ENCODE results near the gene MLIP. TPM values are rescaled to one million over a fixed set of nuclear protein-coding genes. Genes with fewer than 3 reads are reported as not detected.

MLIP gene
- total RNA-seq, 5 donors from 2014 or later (not counting 1 experiment from before 2014, with no cell fraction given): not detected

DNA sequence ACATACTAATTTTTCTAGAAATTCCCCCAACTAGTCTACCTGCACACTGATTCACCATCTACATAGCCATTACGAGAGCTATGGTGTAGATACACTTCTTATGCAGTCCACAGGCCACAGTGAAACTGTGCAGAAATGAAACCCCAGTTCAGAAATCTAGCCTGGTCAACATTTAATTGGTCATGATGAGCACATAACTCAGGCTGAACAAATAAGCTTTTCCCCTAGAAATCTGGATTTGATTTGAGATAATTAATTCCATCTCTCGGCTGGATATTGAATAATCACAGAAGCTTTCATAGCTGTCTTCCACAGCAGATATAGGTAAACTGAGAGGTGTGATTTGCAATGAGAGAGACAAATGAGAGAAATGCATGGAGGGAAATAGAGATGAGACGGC lies 174.4 kb downstream of the MLIP start:
- 100% methylated on average over 1 of the region's 3 CpGs for WGBS (ENCODE audit: insufficient coverage)
- ATAC-seq (replicated peaks in 1 of 4): no peak
- Histone ChIP-seq H3K27ac (ENCODE audit: low read length) (no peak overlapping the region), H3K4me1 (ENCODE audit: control insufficient read depth in 1 of 2, extremely low read depth in 1 of 2, insufficient read depth in 2 of 2, low read length in 2 of 2) (no peaks in the 10 kb centered on the region), H3K27me3 (replicated peaks in 1 of 2; ENCODE audit: control insufficient read depth in 2 of 2, extremely low read depth in 1 of 2, insufficient read depth in 2 of 2, low read length in 1 of 2) (no peaks in the 10 kb centered on the region), H3K4me3 (ENCODE audit: control insufficient read depth in 1 of 2, extremely low read depth in 1 of 2, low read length in 1 of 2) (no peak overlapping the region), H3K36me3 (ENCODE audit: control insufficient read depth in 2 of 2, extremely low read depth in 1 of 2, insufficient read depth in 1 of 2, low read length in 1 of 2) (no peaks in the 10 kb centered on the region), H3K9me3 (no peaks in the 10 kb centered on the region)
- ChIA-PET CTCF (interaction anchor here in 1 of 2 donors (0.6 kb wide), 1 partner anchor 19 kb away, joined by 3 read pairs; no protein-coding TSS in a partner anchor), POLR2A (interaction anchor here in 1 of 2 donors (0.6 kb wide), 1 partner anchor 29 kb away, joined by 6 read pairs; no protein-coding TSS in a partner anchor)
- Mint-ChIP-seq H3K9me3 (peaks cover 0 to 14% (median 9%) of the 10 kb centered on the region in 3 donors), H3K36me3 (no peaks in the 10 kb centered on the region), H3K27ac (no peak overlapping the region), H3K27me3 (no peaks in the 10 kb centered on the region), H3K4me1 (no peaks in the 10 kb centered on the region), H3K4me3 (no peak overlapping the region)
- no peak for DNase-seq

DNA sequence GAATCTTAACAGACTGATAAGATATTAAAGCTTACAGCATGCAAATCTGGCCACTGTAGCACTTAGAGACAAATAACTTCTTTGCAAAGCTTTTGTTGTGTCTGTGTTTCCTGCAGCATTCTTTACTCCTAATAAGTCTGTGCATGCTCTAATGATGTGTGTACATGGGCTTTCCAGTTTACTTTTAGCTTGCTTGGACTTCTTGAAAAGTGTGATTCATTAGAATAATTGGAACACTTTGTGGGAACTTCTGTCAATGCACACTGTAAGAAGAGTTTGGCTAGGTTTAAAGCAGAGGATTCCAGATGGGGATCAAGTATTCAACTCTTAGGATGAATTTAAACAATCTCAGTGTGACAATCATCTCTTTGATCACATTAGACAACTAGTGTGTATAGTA lies 174.9 kb downstream of the MLIP start:
- H3K27me3 ChIP-seq (replicated peaks in 1 of 2; ENCODE audit: control insufficient read depth in 2 of 2, extremely low read depth in 1 of 2, insufficient read depth in 2 of 2, low read length in 1 of 2): no peaks in the 10 kb centered on the region
- Mint-ChIP-seq H3K4me3 (no peak overlapping the region), H3K4me1 (no peaks in the 10 kb centered on the region), H3K9me3 (peaks cover 2 to 14% (median 9%) of the 10 kb centered on the region in 3 donors), H3K27me3 (no peaks in the 10 kb centered on the region), H3K27ac (no peak overlapping the region), H3K36me3 (no peaks in the 10 kb centered on the region)
- ChIA-PET POLR2A (no interaction called here), CTCF (no interaction called here)
- H3K27ac ChIP-seq (ENCODE audit: low read length): no peak overlapping the region
- H3K9me3 ChIP-seq: no peaks in the 10 kb centered on the region
- H3K4me3 ChIP-seq (ENCODE audit: control insufficient read depth in 1 of 2, extremely low read depth in 1 of 2, low read length in 1 of 2): no peak overlapping the region
- no peak for ATAC-seq (replicated peaks in 1 of 4)
- no peaks in the 10 kb centered on the region for H3K4me1 ChIP-seq (ENCODE audit: control insufficient read depth in 1 of 2, extremely low read depth in 1 of 2, insufficient read depth in 2 of 2, low read length in 2 of 2)
- no peak for DNase-seq
- H3K36me3 ChIP-seq (ENCODE audit: control insufficient read depth in 2 of 2, extremely low read depth in 1 of 2, insufficient read depth in 1 of 2, low read length in 1 of 2): no peaks in the 10 kb centered on the region

DNA sequence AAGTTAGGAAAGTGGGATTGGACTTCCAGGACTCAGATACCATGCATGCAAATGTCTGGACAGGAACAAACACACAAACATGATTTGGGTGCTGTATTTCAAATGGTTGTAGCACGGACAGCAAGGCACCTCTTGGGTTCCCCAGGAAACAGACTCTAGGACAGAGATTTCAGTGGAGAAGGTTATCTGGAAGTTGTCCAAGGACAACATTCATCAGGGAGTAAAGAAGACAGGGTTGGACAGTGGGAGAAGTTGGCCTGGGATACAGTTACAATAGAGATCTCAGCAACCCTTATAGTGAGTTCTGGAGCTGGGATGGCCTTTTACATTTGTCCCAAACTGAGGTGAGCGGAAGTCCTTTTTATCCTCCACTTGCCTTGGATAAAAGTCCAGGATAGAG lies 177.2 kb downstream of the MLIP start:
- Histone ChIP-seq H3K4me1 (ENCODE audit: control insufficient read depth in 1 of 2, extremely low read depth in 1 of 2, insufficient read depth in 2 of 2, low read length in 2 of 2) (no peaks in the 10 kb centered on the region), H3K27ac (ENCODE audit: low read length) (no peak overlapping the region), H3K9me3 (no peaks in the 10 kb centered on the region), H3K36me3 (ENCODE audit: control insufficient read depth in 2 of 2, extremely low read depth in 1 of 2, insufficient read depth in 1 of 2, low read length in 1 of 2) (no peaks in the 10 kb centered on the region), H3K4me3 (ENCODE audit: control insufficient read depth in 1 of 2, extremely low read depth in 1 of 2, low read length in 1 of 2) (no peak overlapping the region), H3K27me3 (replicated peaks in 1 of 2; ENCODE audit: control insufficient read depth in 2 of 2, extremely low read depth in 1 of 2, insufficient read depth in 2 of 2, low read length in 1 of 2) (no peaks in the 10 kb centered on the region)
- Mint-ChIP-seq H3K9me3 (peaks cover 6 to 11% (median 9%) of the 10 kb centered on the region in 3 donors), H3K36me3 (no peaks in the 10 kb centered on the region), H3K4me1 (no peaks in the 10 kb centered on the region), H3K27me3 (no peaks in the 10 kb centered on the region), H3K4me3 (no peak overlapping the region), H3K27ac (no peak overlapping the region)
- DNase-seq: no peak
- POLR2A ChIA-PET: no interaction called here
- CTCF ChIA-PET: no interaction called here
- WGBS (ENCODE audit: insufficient coverage): 92% methylated on average over 1 of the region's 2 CpGs
- ATAC-seq (replicated peaks in 1 of 4): no peak

DNA sequence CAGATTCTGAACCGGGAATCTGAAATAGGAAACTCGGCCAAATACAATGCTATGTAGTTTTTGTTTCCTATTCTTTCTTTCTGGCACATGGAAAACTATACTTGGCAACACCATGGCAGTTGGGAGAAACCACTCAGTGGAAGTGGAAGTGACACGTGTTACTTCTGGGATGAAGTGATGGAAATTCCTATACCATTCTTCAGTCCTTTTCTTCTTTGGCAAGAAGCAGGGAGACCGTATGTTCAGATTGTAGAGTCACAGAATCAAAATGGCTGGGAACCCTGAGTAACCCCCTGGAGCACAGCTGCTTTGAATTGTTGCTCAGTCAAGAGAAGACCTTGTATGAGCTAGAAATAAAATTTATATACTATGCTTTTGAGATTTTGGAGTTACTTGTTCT lies 178.2 kb downstream of the MLIP start:
- Mint-ChIP-seq H3K4me1 (no peaks in the 10 kb centered on the region), H3K4me3 (no peak overlapping the region), H3K36me3 (no peaks in the 10 kb centered on the region), H3K27me3 (no peaks in the 10 kb centered on the region), H3K27ac (no peak overlapping the region), H3K9me3 (peaks cover 6 to 11% (median 7%) of the 10 kb centered on the region in 3 donors)
- CTCF ChIA-PET: no interaction called here
- no peak for DNase-seq
- Histone ChIP-seq H3K27ac (ENCODE audit: low read length) (no peak overlapping the region), H3K9me3 (no peaks in the 10 kb centered on the region), H3K4me3 (ENCODE audit: control insufficient read depth in 1 of 2, extremely low read depth in 1 of 2, low read length in 1 of 2) (no peak overlapping the region), H3K36me3 (ENCODE audit: control insufficient read depth in 2 of 2, extremely low read depth in 1 of 2, insufficient read depth in 1 of 2, low read length in 1 of 2) (no peaks in the 10 kb centered on the region), H3K27me3 (replicated peaks in 1 of 2; ENCODE audit: control insufficient read depth in 2 of 2, extremely low read depth in 1 of 2, insufficient read depth in 2 of 2, low read length in 1 of 2) (no peaks in the 10 kb centered on the region), H3K4me1 (ENCODE audit: control insufficient read depth in 1 of 2, extremely low read depth in 1 of 2, insufficient read depth in 2 of 2, low read length in 2 of 2) (no peaks in the 10 kb centered on the region)
- POLR2A ChIA-PET: no interaction called here
- ATAC-seq (replicated peaks in 1 of 4): no peak
- no CpG with 5 or more reads among the region's 4 CpGs for WGBS (ENCODE audit: insufficient coverage)

DNA sequence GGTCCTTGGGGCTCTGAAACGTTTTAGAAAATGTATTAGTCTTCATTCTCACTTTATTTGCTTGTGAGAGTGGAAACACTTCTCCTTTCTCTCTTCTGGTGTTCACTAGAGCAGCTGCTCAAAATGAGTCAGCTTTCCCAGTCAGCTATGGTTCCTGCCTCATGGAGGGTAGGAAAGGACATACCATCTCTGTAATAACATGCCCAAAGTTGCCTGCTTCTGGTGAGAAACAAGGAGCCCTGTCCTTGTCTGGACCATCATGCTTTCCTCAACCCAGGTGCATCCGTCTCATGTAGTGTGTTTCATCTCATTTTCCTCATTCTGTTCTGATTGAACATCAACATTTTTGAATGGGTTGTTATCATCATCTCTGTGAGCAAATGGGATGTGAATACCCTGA lies 179.9 kb downstream of the MLIP start:
- Histone ChIP-seq H3K27me3 (replicated peaks in 1 of 2; ENCODE audit: control insufficient read depth in 2 of 2, extremely low read depth in 1 of 2, insufficient read depth in 2 of 2, low read length in 1 of 2) (no peaks in the 10 kb centered on the region), H3K27ac (ENCODE audit: low read length) (no peak overlapping the region), H3K9me3 (no peaks in the 10 kb centered on the region), H3K4me3 (ENCODE audit: control insufficient read depth in 1 of 2, extremely low read depth in 1 of 2, low read length in 1 of 2) (no peak overlapping the region), H3K36me3 (ENCODE audit: control insufficient read depth in 2 of 2, extremely low read depth in 1 of 2, insufficient read depth in 1 of 2, low read length in 1 of 2) (no peaks in the 10 kb centered on the region), H3K4me1 (ENCODE audit: control insufficient read depth in 1 of 2, extremely low read depth in 1 of 2, insufficient read depth in 2 of 2, low read length in 2 of 2) (no peaks in the 10 kb centered on the region)
- DNase-seq: no peak
- no peaks in the 10 kb centered on the region for H3K27me3 Mint-ChIP-seq
- POLR2A ChIA-PET: no interaction called here
- H3K4me1 Mint-ChIP-seq: no peaks in the 10 kb centered on the region
- H3K27ac Mint-ChIP-seq: no peak overlapping the region
- CTCF ChIA-PET: no interaction called here
- H3K9me3 Mint-ChIP-seq: peaks cover 0 to 13% (median 7%) of the 10 kb centered on the region in 3 donors
- H3K36me3 Mint-ChIP-seq: no peaks in the 10 kb centered on the region
- WGBS (ENCODE audit: insufficient coverage): no CpG with 5 or more reads among the region's 2 CpGs
- no peak for ATAC-seq (replicated peaks in 1 of 4)
- no peak overlapping the region for H3K4me3 Mint-ChIP-seq

DNA sequence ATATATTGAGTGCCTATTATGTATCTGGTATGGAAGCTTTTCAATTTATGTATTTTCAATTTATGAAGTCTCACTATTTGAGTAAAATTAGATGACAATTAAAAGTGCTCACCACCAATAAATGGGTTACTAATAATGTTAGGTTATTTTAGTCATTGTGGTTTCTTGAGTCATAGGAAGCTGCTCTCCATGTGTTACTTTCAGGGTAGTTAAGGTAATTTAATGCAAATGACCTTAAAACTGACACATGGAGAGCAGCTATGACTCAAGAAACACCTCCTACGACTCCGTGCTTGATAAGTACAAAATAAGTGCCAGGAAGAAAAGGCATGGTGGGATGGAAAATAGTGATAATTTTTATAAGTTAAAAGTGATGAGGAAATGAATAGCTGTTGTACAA lies 180.5 kb downstream of the MLIP start:
- Mint-ChIP-seq H3K4me1 (no peaks in the 10 kb centered on the region), H3K4me3 (no peak overlapping the region), H3K27ac (no peak overlapping the region), H3K9me3 (peaks cover 0 to 15% (median 8%) of the 10 kb centered on the region in 3 donors), H3K36me3 (no peaks in the 10 kb centered on the region), H3K27me3 (no peaks in the 10 kb centered on the region)
- H3K27me3 ChIP-seq (replicated peaks in 1 of 2; ENCODE audit: control insufficient read depth in 2 of 2, extremely low read depth in 1 of 2, insufficient read depth in 2 of 2, low read length in 1 of 2): no peaks in the 10 kb centered on the region
- POLR2A ChIA-PET: no interaction called here
- no peaks in the 10 kb centered on the region for H3K36me3 ChIP-seq (ENCODE audit: control insufficient read depth in 2 of 2, extremely low read depth in 1 of 2, insufficient read depth in 1 of 2, low read length in 1 of 2)
- H3K4me3 ChIP-seq (ENCODE audit: control insufficient read depth in 1 of 2, extremely low read depth in 1 of 2, low read length in 1 of 2): no peak overlapping the region
- ATAC-seq (replicated peaks in 1 of 4) (no peak), DNase-seq (no peak)
- H3K9me3 ChIP-seq: no peaks in the 10 kb centered on the region
- CTCF ChIA-PET: no interaction called here
- no peak overlapping the region for H3K27ac ChIP-seq (ENCODE audit: low read length)
- no peaks in the 10 kb centered on the region for H3K4me1 ChIP-seq (ENCODE audit: control insufficient read depth in 1 of 2, extremely low read depth in 1 of 2, insufficient read depth in 2 of 2, low read length in 2 of 2)
- WGBS (ENCODE audit: insufficient coverage): no CpG with 5 or more reads among the region's 2 CpGs

DNA sequence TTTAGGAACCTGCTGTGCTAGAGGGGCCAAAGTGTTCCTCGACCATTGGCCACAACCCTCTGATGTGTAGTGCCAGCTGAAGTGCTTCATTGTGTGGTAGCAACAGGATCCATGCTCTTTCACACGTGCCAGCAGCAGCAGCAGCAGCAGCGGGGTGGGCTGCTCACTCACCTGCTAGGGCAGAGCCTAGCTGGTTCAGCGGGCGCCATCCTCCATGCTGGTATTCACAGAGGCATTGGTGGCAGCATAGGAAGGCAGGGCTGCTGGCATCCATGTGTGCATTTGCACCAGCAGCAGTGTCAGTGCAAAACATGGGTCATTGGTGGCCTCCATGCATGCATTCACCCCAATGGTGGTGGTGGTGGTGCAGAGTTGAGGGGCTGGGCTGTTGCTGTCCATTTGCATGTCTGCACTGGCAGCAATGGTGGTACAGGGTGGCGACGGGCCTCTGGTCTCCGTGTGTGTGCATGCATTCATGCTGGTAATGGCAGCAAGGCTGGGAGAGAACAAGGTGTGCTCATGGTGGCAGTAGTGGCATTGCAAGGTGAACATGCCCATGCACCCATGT lies 183.8 kb downstream of the MLIP start:
- POLR2A ChIA-PET: no interaction called here
- Mint-ChIP-seq H3K36me3 (no peaks in the 10 kb centered on the region), H3K27me3 (no peaks in the 10 kb centered on the region), H3K4me3 (no peak overlapping the region), H3K4me1 (no peaks in the 10 kb centered on the region), H3K27ac (no peak overlapping the region), H3K9me3 (peaks cover 0 to 8% (median 3%) of the 10 kb centered on the region in 3 donors)
- Histone ChIP-seq H3K9me3 (no peaks in the 10 kb centered on the region), H3K4me3 (ENCODE audit: control insufficient read depth in 1 of 2, extremely low read depth in 1 of 2, low read length in 1 of 2) (no peak overlapping the region), H3K36me3 (ENCODE audit: control insufficient read depth in 2 of 2, extremely low read depth in 1 of 2, insufficient read depth in 1 of 2, low read length in 1 of 2) (no peaks in the 10 kb centered on the region), H3K4me1 (ENCODE audit: control insufficient read depth in 1 of 2, extremely low read depth in 1 of 2, insufficient read depth in 2 of 2, low read length in 2 of 2) (no peaks in the 10 kb centered on the region), H3K27ac (ENCODE audit: low read length) (no peak overlapping the region), H3K27me3 (replicated peaks in 1 of 2; ENCODE audit: control insufficient read depth in 2 of 2, extremely low read depth in 1 of 2, insufficient read depth in 2 of 2, low read length in 1 of 2) (no peaks in the 10 kb centered on the region)
- 79% methylated on average over 8 of the region's 8 CpGs for WGBS (ENCODE audit: insufficient coverage)
- DNase-seq (no peak), ATAC-seq (replicated peaks in 1 of 4) (no peak)
- CTCF ChIA-PET: no interaction called here
